ENCODE data around the gene ALG2.

Gene ALG2

DNA sequence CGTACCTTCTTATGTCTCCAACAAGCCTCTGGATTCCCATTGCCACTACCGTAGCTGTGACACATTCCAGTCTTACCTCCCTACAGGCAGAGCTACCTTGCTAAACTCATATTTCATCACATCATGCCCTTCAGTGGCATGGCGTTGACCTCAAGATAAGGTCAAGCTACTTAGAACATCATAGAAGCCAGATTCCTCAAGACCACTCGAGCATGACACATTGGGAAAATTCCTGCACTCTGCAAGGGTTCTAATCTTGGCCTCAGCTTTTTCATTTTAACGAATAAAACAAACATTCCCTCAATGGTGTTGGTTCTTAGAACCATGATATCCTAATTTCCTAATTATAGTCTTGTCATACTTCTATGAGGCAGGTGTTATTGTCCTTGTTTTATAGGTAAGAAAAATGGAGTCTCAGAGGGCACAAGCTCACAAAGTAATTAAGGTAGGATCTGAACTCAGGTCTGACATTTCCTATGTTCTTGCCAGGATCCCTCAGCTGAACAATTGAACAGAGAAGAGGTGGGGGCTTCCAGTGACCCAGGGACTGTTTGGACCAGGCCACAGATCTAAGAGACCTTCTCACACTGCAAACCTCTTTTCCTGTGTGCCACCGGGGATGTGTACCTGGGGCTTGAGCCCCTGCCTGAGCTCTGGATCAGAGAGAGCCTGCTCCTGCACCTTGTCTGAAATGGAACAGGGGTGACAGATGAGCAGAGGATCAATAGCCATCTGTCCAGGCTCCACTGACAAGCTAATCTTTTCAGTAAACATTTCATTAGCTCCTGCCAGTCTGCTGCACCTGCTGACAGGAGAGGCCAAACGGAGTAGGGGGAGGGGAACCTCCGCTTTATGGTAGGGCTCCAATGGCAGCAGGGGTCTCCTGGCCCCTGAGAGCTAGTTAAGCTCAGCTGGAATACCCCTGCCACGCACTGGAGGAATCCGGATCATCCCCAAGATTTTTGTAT is 49.3 kb downstream of the ALG2 start:
- no peak for DNase-seq (ENCODE audit: low read depth in 2 of 2)

DNA sequence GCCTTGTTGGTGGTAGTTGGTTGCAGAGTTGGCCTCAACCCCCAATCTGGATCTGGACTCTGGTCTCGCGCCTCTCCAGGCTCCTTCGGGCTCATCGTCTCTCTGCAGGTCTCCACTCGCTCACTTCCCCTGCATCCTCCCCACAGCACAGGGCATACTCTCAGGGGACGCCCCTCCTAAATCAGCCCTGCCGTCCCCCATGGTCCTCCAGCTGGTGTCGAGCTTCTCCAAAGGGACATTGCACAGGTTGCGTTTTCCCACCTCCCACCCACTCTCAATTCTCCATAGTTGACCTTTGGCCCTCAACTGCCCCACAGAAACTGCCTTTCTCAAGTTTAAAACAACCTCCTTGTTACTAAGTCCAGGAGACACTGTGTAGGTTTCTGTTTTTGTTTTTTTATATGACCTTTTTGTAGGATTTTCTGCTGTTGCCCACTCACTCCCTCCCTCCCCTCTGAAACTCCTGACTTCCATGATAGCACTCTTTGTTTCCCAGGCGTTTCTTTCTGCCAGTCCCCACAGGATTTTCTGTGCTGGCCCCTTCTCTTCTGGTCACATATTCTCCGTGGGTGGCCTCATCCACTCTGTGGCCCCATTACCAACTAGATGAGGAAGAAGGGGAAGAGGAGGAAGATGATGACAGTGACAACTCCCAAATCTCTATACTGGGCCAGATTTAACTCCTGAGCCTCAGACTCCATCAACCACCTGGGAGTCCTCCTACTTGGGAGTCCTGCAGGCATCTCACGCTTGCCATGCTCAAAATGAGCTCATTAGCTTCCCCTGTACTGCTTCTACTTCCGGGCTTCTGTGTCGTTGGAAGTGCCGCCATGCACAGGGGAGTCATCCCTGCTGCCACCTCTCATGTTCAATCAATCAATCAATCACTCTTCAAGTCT is 50.3 kb downstream of the ALG2 start:
- no peak for DNase-seq (ENCODE audit: low read depth in 2 of 2)

DNA sequence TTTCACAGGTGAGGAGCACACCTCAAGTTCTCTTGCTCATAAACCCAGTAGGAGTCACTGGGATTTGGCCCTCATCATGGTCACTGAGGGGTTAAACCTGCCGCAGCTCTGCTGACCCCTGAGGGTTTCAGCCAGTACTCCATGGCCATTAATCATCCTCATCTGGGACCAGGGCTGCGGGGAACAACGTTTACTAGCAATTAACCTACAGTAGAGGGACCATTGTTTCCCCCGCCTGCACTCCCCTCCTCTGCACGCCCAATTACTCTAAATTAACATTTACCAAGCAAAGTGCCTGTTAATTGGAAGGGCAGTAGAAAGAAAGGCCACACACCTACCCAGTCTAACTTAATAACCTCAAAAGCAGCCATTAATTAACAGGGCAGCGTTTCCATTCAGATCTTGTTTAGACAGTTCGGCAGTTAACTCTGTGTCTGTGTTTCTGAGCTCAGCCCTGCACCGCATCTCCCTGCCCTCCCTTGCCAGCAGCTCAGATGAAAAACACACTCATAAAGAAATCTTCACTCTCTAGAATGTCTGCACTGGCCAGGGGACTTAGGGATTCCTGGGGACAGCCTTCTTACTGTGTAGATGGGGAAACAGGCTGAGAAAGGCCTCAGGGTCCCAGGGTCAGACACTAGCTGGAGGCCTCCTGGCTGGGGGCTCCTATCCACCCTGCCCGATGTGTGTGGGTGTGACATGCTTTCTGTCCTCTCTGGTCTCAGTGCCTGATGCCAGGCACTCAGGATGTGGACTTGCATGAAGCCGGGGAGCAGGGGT is 51.6 kb downstream of the ALG2 start:
- DNase-seq (ENCODE audit: low read depth in 2 of 2), result no peak

DNA sequence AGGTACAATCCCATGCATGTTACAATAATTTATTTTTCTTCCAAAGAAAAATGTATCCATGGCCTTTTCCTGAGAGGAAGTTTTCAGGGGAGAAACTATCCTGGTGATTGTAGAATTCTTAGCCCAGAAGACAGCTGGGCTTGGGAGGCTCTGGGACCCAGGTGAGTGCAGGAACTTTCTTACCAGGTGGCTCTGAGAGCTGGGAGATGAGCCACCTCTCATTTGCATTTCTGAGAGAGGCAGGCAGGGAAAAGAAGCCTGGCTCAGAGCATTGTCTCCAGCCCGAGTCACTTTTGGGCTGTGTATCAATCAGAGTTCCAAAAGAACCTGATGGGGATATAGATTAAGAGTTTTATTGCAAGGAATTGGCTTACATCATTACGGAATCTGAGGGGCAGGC is 52.7 kb downstream of the ALG2 start:
- no peak for DNase-seq (ENCODE audit: low read depth in 2 of 2)

DNA sequence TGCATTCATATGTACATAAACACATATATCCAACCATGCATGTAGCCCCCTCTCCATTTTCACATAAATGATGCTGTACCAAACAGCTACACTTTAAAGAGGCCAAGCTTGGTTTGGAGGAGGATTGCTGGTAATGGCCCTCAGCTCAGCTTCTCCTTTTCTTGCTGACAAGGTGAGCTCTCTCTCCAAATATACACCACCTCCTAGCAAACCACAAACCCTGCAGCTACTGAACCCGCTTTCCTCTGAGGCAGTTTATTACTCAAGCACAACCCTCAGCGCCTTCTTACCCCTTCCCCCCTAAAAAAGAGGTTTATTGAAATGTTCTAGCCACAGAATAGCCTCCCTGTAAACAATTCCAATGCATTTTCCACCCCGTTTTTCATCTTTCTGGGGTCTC is 54.0 kb downstream of the ALG2 start:
- DNase-seq (ENCODE audit: low read depth in 2 of 2), result no peak

DNA sequence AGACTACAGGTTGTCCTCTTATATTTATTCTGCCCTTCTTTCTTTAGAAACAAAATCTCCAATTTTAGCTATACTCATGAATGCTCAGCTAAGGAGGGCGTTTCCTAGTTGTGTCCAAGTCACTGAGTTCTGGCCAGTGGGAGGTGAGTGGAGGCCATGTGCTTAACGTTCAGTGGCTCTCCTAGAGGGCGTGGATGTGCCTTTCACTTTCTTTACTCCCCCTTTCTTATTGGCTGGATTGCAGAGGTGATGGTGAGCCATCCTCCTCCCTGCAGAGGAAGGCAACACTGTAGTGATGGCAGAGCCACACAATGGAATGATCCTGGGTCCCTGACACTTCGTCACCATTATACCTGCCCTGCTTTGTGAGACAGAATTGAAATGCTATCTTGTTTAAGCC is 54.6 kb downstream of the ALG2 start:
- DNase-seq (ENCODE audit: low read depth in 2 of 2), result no peak
